IMR-90 (cell line): ENCODE results near the gene SLC30A7. TPM values are rescaled to one million over a fixed set of nuclear protein-coding genes. Genes with fewer than 3 reads are reported as not detected.

ENCODE experiments used
- ATAC-seq: fragments of 200-7000 bp; cut with Tn5 transposase; 2 replicates; pipeline ENCODE4 v1.9.1; 2020; ENCODE audit warnings: low read depth, mild to moderate bottlenecking, moderate library complexity
- BruUV-seq: library from RNA; stranded (reverse); fragments of 400-500 nt; replicated peaks from 2 replicates; lab custom pipeline; 2021; lab: Mats Ljungman, UMichigan
- CTCF ChIA-PET: fragments of 300-600 bp; formaldehyde crosslinking; extraction: SDS; loops from one replicate; lab custom pipeline; 2021; ENCODE audit warnings: antibody characterized with exemption; lab: Yijun Ruan, JAX
- POLR2A ChIA-PET: fragments of 300-600 bp; sonication (Branson Sonifier 250); formaldehyde crosslinking; loops from one replicate; lab custom pipeline; 2022; ENCODE audit warnings: antibody characterized with exemption; ENCODE audit not compliant: unreplicated experiment; lab: Charles Lee
- DNase-seq: peaks from one replicate; pipeline ENCODE4 v3.0.0; 2013
- H2AFZ ChIP-seq: replicated peaks from 2 replicates; pipeline ENCODE3; 2013; ENCODE audit warnings: low read length, mild to moderate bottlenecking; ENCODE audit not compliant: poor library complexity
- H2AK5ac ChIP-seq: 2 replicates; pipeline ENCODE4 v1.6.1; 2013; ENCODE audit warnings: low read depth, low read length, inconsistent platforms
- H2AK9ac ChIP-seq: replicated peaks from 2 replicates; pipeline ENCODE3; 2013; ENCODE audit warnings: mild to moderate bottlenecking, low read depth, low read length, moderate library complexity; ENCODE audit not compliant: poor library complexity
- H2BK120ac ChIP-seq: 2 replicates; pipeline ENCODE4 v1.6.1; 2013; ENCODE audit warnings: low read depth, low read length, inconsistent platforms
- H2BK15ac ChIP-seq: 3 replicates; pipeline ENCODE4 v1.6.1; 2013; ENCODE audit warnings: low read depth, low read length, inconsistent platforms
- H2BK20ac ChIP-seq: 2 replicates; pipeline ENCODE4 v1.6.1; 2013; ENCODE audit warnings: low read depth, mild to moderate bottlenecking, inconsistent platforms, low read length, moderate library complexity
- H2BK5ac ChIP-seq: 2 replicates; pipeline ENCODE4 v1.6.1; 2013; ENCODE audit warnings: mild to moderate bottlenecking, low read depth, low read length, inconsistent platforms; ENCODE audit not compliant: poor library complexity, severe bottlenecking
- H3K14ac ChIP-seq: replicated peaks from 2 replicates; pipeline ENCODE4 v1.6.1; 2013; ENCODE audit warnings: low read depth, low read length, inconsistent platforms
- H3K18ac ChIP-seq: 2 replicates; pipeline ENCODE4 v1.6.1; 2013; ENCODE audit warnings: low read depth, low read length, control low read depth
- H3K23ac ChIP-seq: 2 replicates; pipeline ENCODE4 v1.6.1; 2013; ENCODE audit warnings: low read depth, low read length, inconsistent platforms
- H3K27ac ChIP-seq: 2 replicates; pipeline ENCODE4 v1.5.1; 2013; ENCODE audit warnings: mild to moderate bottlenecking, control low read depth, low read length; ENCODE audit not compliant: insufficient read depth
- H3K27me3 ChIP-seq: 2 replicates; pipeline ENCODE4 v1.6.1; 2013; ENCODE audit warnings: low read length; ENCODE audit not compliant: control insufficient read depth, insufficient read depth
- H3K36me3 ChIP-seq: 2 replicates; pipeline ENCODE4 v1.6.1; 2013; ENCODE audit warnings: low read length, mixed read lengths; ENCODE audit not compliant: control insufficient read depth, insufficient read depth
- H3K4ac ChIP-seq: 2 replicates; pipeline ENCODE4 v1.6.1; 2013; ENCODE audit warnings: low read depth, low read length, inconsistent platforms
- H3K4me1 ChIP-seq: 2 replicates; pipeline ENCODE4 v1.6.1; 2013; ENCODE audit warnings: low read length, mixed read lengths; ENCODE audit not compliant: control insufficient read depth, insufficient read depth
- H3K4me2 ChIP-seq: 2 replicates; pipeline ENCODE4 v1.6.1; 2013; ENCODE audit warnings: low read depth, mild to moderate bottlenecking, control low read depth, low read length, moderate library complexity
- H3K4me3 ChIP-seq: 2 replicates; pipeline ENCODE4 v1.5.1; 2013; ENCODE audit warnings: low read depth, mild to moderate bottlenecking, control low read depth, low read length, moderate library complexity; ENCODE audit not compliant: insufficient read depth
- H3K56ac ChIP-seq: 2 replicates; pipeline ENCODE4 v1.6.1; 2013; ENCODE audit warnings: low read length, inconsistent platforms; ENCODE audit not compliant: insufficient read depth; ENCODE audit errors: extremely low read depth
- H3K79me1 ChIP-seq, 2 experiments: 2 replicates each; pipeline ENCODE4 v1.6.1; 2013; ENCODE audit warnings: low read length in 2 of 2, inconsistent platforms in 1 of 2, low read depth in 1 of 2
- H3K9ac ChIP-seq: 2 replicates; pipeline ENCODE4 v1.6.1; 2013; ENCODE audit warnings: low read depth, low read length, control low read depth
- H3K9me1 ChIP-seq: 2 replicates; pipeline ENCODE4 v1.6.1; 2013; ENCODE audit warnings: low read length, inconsistent platforms; ENCODE audit not compliant: insufficient read depth
- H3K9me3 ChIP-seq: 2 replicates; pipeline ENCODE4 v1.6.1; 2013; ENCODE audit warnings: low read length; ENCODE audit not compliant: control insufficient read depth, insufficient read depth
- H4K20me1 ChIP-seq: 2 replicates; pipeline ENCODE4 v1.6.1; 2013; ENCODE audit warnings: low read length, inconsistent platforms; ENCODE audit not compliant: insufficient read depth
- H4K5ac ChIP-seq: 2 replicates; pipeline ENCODE4 v1.6.1; 2013; ENCODE audit warnings: mild to moderate bottlenecking, low read depth, low read length, control low read depth
- H4K8ac ChIP-seq, 2 experiments: 2 replicates each; pipeline ENCODE4 v1.6.1; 2013; ENCODE audit warnings: low read depth in 2 of 2, low read length in 2 of 2, control low read depth in 1 of 2, inconsistent platforms in 1 of 2
- H4K91ac ChIP-seq: 2 replicates; pipeline ENCODE4 v1.6.1; 2013; ENCODE audit warnings: low read depth, low read length, inconsistent platforms; ENCODE audit not compliant: insufficient read depth
- BHLHE40 ChIP-seq: fragments of 150-350 bp; IDR thresholded peaks from 2 replicates; pipeline ENCODE4 v1.6.1; 2016; ENCODE audit warnings: mild to moderate bottlenecking, low read depth, low read length
- CEBPB ChIP-seq: IDR thresholded peaks from 2 replicates; pipeline ENCODE4 v1.6.1; 2012; ENCODE audit warnings: low read depth, low read length, improper control_type of control experiment
- CHD1 ChIP-seq: IDR thresholded peaks from 2 replicates; pipeline ENCODE4 v1.6.1; 2012; ENCODE audit warnings: low read depth, low read length, improper control_type of control experiment
- FOS ChIP-seq: fragments of 150-350 bp; IDR thresholded peaks from 2 replicates; pipeline ENCODE4 v1.6.1; 2016; ENCODE audit warnings: low read depth, low read length
- MAFK ChIP-seq: IDR thresholded peaks from 2 replicates; pipeline ENCODE4 v1.6.1; 2012; ENCODE audit warnings: low read depth, low read length, improper control_type of control experiment
- MAZ ChIP-seq: IDR thresholded peaks from 2 replicates; pipeline ENCODE4 v1.6.1; 2012; ENCODE audit warnings: low read depth, mild to moderate bottlenecking, low read length, improper control_type of control experiment, moderate library complexity, borderline replicate concordance
- MXI1 ChIP-seq: IDR thresholded peaks from 2 replicates; pipeline ENCODE4 v1.6.1; 2012; ENCODE audit warnings: low read depth, mild to moderate bottlenecking, low read length, moderate library complexity, borderline replicate concordance
- NFE2L2 ChIP-seq: fragments of 150-350 bp; IDR thresholded peaks from 2 replicates; pipeline ENCODE4 v1.6.1; 2016; ENCODE audit warnings: low read depth, mild to moderate bottlenecking, low read length
- POLR2A ChIP-seq: IDR thresholded peaks from 2 replicates; pipeline ENCODE4 v1.6.1; 2012; ENCODE audit warnings: mild to moderate bottlenecking, low read depth, low read length
- RAD21 ChIP-seq: IDR thresholded peaks from 2 replicates; pipeline ENCODE4 v1.6.1; 2012; ENCODE audit warnings: low read length, improper control_type of control experiment
- RCOR1 ChIP-seq: IDR thresholded peaks from 2 replicates; pipeline ENCODE4 v1.6.1; 2012; ENCODE audit warnings: mild to moderate bottlenecking, low read length, improper control_type of control experiment; ENCODE audit not compliant: insufficient replicate concordance
- RFX5 ChIP-seq: IDR thresholded peaks from 2 replicates; pipeline ENCODE4 v1.8.0; 2012; ENCODE audit warnings: low read depth, mild to moderate bottlenecking, low read length, moderate library complexity
- SMC3 ChIP-seq: fragments of 150-350 bp; IDR thresholded peaks from 2 replicates; pipeline ENCODE4 v1.6.1; 2016; ENCODE audit warnings: low read depth, mild to moderate bottlenecking, antibody characterized with exemption, low read length, moderate library complexity
- WGBS, 2 experiments: methylation state at CpG; one replicate each; pipeline versions ENCODE4 v1.1.5 to v1.1.7; 2013; ENCODE audit warnings: missing lambda C conversion rate in 2 of 2; ENCODE audit not compliant: insufficient read length in 1 of 2; ENCODE audit errors: extremely low coverage in 2 of 2; 5-methylcytosine and 5-hydroxymethylcytosine counted together
- dilution Hi-C: fragments of 300-500 bp; cut with HindIII; formaldehyde crosslinking; loops from one replicate; pipeline ENCODE4 v1.14.3; 2018; ENCODE audit warnings: low sequenced_read_pairs; ENCODE audit not compliant: unreplicated experiment
- in situ Hi-C: fragments of 300-500 bp; cut with MboI; formaldehyde crosslinking; loops from 3 replicates; pipeline ENCODE4 v1.14.3; 2019; ENCODE audit warnings: low sequenced_read_pairs, inconsistent platforms, mixed read lengths
- intact Hi-C: fragments of 100-400 bp; cut with micrococcal nuclease; formaldehyde crosslinking; loops from 2 replicates; pipeline ENCODE4 v1.10.0; 2022
- polyA plus RNA-seq, 3 experiments: library from polyadenylated mRNA; depleted of rRNA; stranded (reverse); fragments of >200 nt; gene quantifications; 2 replicates each; pipeline ENCODE4 v1.2.3, GENCODE V29; 2012; ENCODE audit warnings: low replicate concordance in 1 of 3
- total RNA-seq: library from RNA; depleted of rRNA; stranded (reverse); fragments of >200 nt; gene quantifications from 2 replicates; pipeline ENCODE4 v1.2.3, GENCODE V29; 2012
- TF ChIP-seq, protein P1 (sequence below): fragments of 150-350 bp; IDR thresholded peaks from 2 replicates; pipeline ENCODE4 v1.6.1; 2016; ENCODE audit warnings: low read depth, mild to moderate bottlenecking, low read length, moderate library complexity, borderline replicate concordance
- TF ChIP-seq, protein P2 (sequence below): conservative IDR thresholded peaks from 2 replicates; pipeline ENCODE4 v1.5.1; 2012; ENCODE audit warnings: mild to moderate bottlenecking, low read depth, low read length, improper control_type of control experiment
- TF ChIP-seq, protein P3 (sequence below): fragments of 150-350 bp; IDR thresholded peaks from 2 replicates; pipeline ENCODE4 v1.6.1; 2017; ENCODE audit warnings: mild to moderate bottlenecking, antibody characterized with exemption, low read length, low read depth

Gene SLC30A7
- total and polyA plus RNA-seq, 2 of the 4 experiments (the other 2 are of a cell fraction) = 8.4 to 60.2 TPM

DNA sequence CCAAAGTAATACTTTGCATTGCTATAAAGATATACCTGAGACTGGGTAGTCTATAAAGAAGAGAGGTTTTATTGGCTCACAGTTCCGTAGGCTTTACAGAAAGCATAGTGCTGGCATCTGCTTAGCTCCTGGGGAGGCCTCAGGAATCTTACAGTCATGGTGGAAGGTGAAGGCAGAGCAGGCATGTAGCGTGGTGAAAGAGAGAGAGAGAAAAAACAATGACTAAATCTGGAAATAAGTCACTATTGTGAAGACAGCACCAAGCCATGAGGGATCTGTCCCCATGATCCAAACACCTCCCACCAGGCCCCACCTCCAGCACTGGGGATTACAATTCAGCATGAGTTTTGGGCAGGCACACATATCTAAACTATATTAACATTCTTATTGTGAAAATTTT lies 30.4 kb downstream of the SLC30A7 start:
- Histone ChIP-seq H2BK15ac (no peak overlapping the region), H3K9ac (no peak overlapping the region), H3K4me3 (no peak overlapping the region), H3K36me3 (peaks cover 9% of the 10 kb centered on the region; the same call in 1 of the 2 replicates), H2BK5ac (no peak overlapping the region), H3K27ac (no peak overlapping the region), H3K56ac (no peak overlapping the region), H3K18ac (no peak overlapping the region), H3K4me1 (no peaks in the 10 kb centered on the region), H2BK20ac (no peak overlapping the region), H3K9me1 (no peaks in the 10 kb centered on the region), H3K4ac (no peak overlapping the region), H3K4me2 (no peak overlapping the region), H4K20me1 (no peaks in the 10 kb centered on the region), H2BK120ac (no peak overlapping the region), H2AK9ac (no peak overlapping the region), H4K91ac (no peak overlapping the region), H3K27me3 (no peaks in the 10 kb centered on the region), H4K5ac (no peak overlapping the region), H2AK5ac (no peak overlapping the region), H3K79me1 (peaks cover 7 to 18% of the 10 kb centered on the region in 2 experiments; a peak in 3 of 4 replicates), H4K8ac (no peak overlapping the region), H3K9me3 (no peaks in the 10 kb centered on the region), H3K23ac (no peak overlapping the region), H2AFZ (no peak overlapping the region), H3K14ac (no peak overlapping the region)
- WGBS, 2 experiments = 100% methylated on average over 1 of the region's 2 CpGs; no CpG with 5 or more reads in 1 of the 2 experiments
- in situ Hi-C loops = loop anchor here (5.0 kb wide), 1 partner anchor 361 kb away; no protein-coding TSS in a partner anchor
- ChIA-PET POLR2A (no interaction called here), CTCF (interaction anchor here (0.5 to 1.2 kb wide), 3 partner anchors 83 to 362 kb away, joined by 3 to 4 read pairs (median 4); no protein-coding TSS in a partner anchor)
- no TSS peak for BruUV-seq
- dilution Hi-C loops = no loop called here
- ATAC-seq (no peak), DNase-seq (no peak)
- intact Hi-C loops = no loop called here
- no peak for TF ChIP-seq POLR2A
- TF ChIP-seq, protein P1, sequence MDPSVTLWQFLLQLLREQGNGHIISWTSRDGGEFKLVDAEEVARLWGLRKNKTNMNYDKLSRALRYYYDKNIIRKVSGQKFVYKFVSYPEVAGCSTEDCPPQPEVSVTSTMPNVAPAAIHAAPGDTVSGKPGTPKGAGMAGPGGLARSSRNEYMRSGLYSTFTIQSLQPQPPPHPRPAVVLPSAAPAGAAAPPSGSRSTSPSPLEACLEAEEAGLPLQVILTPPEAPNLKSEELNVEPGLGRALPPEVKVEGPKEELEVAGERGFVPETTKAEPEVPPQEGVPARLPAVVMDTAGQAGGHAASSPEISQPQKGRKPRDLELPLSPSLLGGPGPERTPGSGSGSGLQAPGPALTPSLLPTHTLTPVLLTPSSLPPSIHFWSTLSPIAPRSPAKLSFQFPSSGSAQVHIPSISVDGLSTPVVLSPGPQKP = no peak
- no peak for TF ChIP-seq MXI1
- TF ChIP-seq RAD21 = no peak
- no peak for TF ChIP-seq NFE2L2
- TF ChIP-seq FOS = no peak
- TF ChIP-seq BHLHE40 = no peak
- TF ChIP-seq MAZ = no peak
- TF ChIP-seq CEBPB = no peak
- no peak for TF ChIP-seq CHD1
- no peak for TF ChIP-seq MAFK
- no peak for TF ChIP-seq SMC3
- TF ChIP-seq, protein P2, sequence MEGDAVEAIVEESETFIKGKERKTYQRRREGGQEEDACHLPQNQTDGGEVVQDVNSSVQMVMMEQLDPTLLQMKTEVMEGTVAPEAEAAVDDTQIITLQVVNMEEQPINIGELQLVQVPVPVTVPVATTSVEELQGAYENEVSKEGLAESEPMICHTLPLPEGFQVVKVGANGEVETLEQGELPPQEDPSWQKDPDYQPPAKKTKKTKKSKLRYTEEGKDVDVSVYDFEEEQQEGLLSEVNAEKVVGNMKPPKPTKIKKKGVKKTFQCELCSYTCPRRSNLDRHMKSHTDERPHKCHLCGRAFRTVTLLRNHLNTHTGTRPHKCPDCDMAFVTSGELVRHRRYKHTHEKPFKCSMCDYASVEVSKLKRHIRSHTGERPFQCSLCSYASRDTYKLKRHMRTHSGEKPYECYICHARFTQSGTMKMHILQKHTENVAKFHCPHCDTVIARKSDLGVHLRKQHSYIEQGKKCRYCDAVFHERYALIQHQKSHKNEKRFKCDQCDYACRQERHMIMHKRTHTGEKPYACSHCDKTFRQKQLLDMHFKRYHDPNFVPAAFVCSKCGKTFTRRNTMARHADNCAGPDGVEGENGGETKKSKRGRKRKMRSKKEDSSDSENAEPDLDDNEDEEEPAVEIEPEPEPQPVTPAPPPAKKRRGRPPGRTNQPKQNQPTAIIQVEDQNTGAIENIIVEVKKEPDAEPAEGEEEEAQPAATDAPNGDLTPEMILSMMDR = no peak
- TF ChIP-seq RCOR1 = no peak
- TF ChIP-seq RFX5 = no peak
- TF ChIP-seq, protein P3, sequence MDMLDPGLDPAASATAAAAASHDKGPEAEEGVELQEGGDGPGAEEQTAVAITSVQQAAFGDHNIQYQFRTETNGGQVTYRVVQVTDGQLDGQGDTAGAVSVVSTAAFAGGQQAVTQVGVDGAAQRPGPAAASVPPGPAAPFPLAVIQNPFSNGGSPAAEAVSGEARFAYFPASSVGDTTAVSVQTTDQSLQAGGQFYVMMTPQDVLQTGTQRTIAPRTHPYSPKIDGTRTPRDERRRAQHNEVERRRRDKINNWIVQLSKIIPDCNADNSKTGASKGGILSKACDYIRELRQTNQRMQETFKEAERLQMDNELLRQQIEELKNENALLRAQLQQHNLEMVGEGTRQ = no peak
